Measurements from ENCODE around the gene NUP210. TPM values are rescaled to one million over a fixed set of nuclear protein-coding genes. Genes with fewer than 3 reads are reported as not detected.

NUP210 gene
- total RNA-seq, 1 donor, result under 0.01 TPM

GRCh38 chr3:13411186-13411860 is 8.8 kb downstream of the NUP210 start:
- no peak overlapping the region for H2AFZ ChIP-seq (ENCODE audit: low read length)
- H3K79me2 ChIP-seq (ENCODE audit: insufficient read depth, low read length), result no peaks in the 10 kb centered on the region
- no peak overlapping the region for H3K4me2 ChIP-seq (ENCODE audit: insufficient read depth, low read length)
- no peak for DNase-seq (ENCODE audit: insufficient read length, low spot score, missing footprints)
- no peak overlapping the region for H3K27ac ChIP-seq (ENCODE audit: low read depth, low read length)
- no peaks in the 10 kb centered on the region for H3K27me3 ChIP-seq (ENCODE audit: insufficient read depth, low read length)
- H3K9me3 ChIP-seq (ENCODE audit: low read depth, low read length), result peaks cover 6% of the 10 kb centered on the region
- TF ChIP-seq CTCF (IDR thresholded peaks at IDR 0.05; ENCODE audit: extremely low read depth, low read depth, low read length), result no peak
- no peaks in the 10 kb centered on the region for H3K36me3 ChIP-seq (ENCODE audit: insufficient read depth, low read length)
- no peak overlapping the region for H3K4me3 ChIP-seq (ENCODE audit: insufficient read depth, low read length)
- H4K20me1 ChIP-seq (ENCODE audit: insufficient read depth, low read length), result no peaks in the 10 kb centered on the region
- no peaks in the 10 kb centered on the region for H3K4me1 ChIP-seq (ENCODE audit: insufficient read depth, low read length)

GRCh38 chr3:13408890-13409289 is 11.2 kb downstream of the NUP210 start:
- Histone ChIP-seq H3K27me3 (ENCODE audit: insufficient read depth, low read length) (no peaks in the 10 kb centered on the region), H2AFZ (ENCODE audit: low read length) (no peak overlapping the region), H3K4me2 (ENCODE audit: insufficient read depth, low read length) (no peak overlapping the region), H4K20me1 (ENCODE audit: insufficient read depth, low read length) (no peaks in the 10 kb centered on the region), H3K4me3 (ENCODE audit: insufficient read depth, low read length) (no peak overlapping the region), H3K79me2 (ENCODE audit: insufficient read depth, low read length) (no peaks in the 10 kb centered on the region), H3K36me3 (ENCODE audit: insufficient read depth, low read length) (no peaks in the 10 kb centered on the region), H3K4me1 (ENCODE audit: insufficient read depth, low read length) (no peaks in the 10 kb centered on the region), H3K9me3 (ENCODE audit: low read depth, low read length) (peaks cover 6% of the 10 kb centered on the region), H3K27ac (ENCODE audit: low read depth, low read length) (no peak overlapping the region)
- no peak for DNase-seq (ENCODE audit: insufficient read length, low spot score, missing footprints)
- TF ChIP-seq CTCF (IDR thresholded peaks at IDR 0.05; ENCODE audit: extremely low read depth, low read depth, low read length), result no peak

GRCh38 chr3:13407926-13408325 is 12.2 kb downstream of the NUP210 start:
- H3K27ac ChIP-seq (ENCODE audit: low read depth, low read length), result no peak overlapping the region
- H3K79me2 ChIP-seq (ENCODE audit: insufficient read depth, low read length), result no peaks in the 10 kb centered on the region
- H3K4me1 ChIP-seq (ENCODE audit: insufficient read depth, low read length), result no peaks in the 10 kb centered on the region
- no peaks in the 10 kb centered on the region for H3K27me3 ChIP-seq (ENCODE audit: insufficient read depth, low read length)
- no peak for TF ChIP-seq CTCF (IDR thresholded peaks at IDR 0.05; ENCODE audit: extremely low read depth, low read depth, low read length)
- H3K4me2 ChIP-seq (ENCODE audit: insufficient read depth, low read length), result no peak overlapping the region
- H3K4me3 ChIP-seq (ENCODE audit: insufficient read depth, low read length), result no peak overlapping the region
- no peak for DNase-seq (ENCODE audit: insufficient read length, low spot score, missing footprints)
- no peak overlapping the region for H2AFZ ChIP-seq (ENCODE audit: low read length)
- H4K20me1 ChIP-seq (ENCODE audit: insufficient read depth, low read length), result no peaks in the 10 kb centered on the region
- H3K36me3 ChIP-seq (ENCODE audit: insufficient read depth, low read length), result no peaks in the 10 kb centered on the region
- peaks cover 6% of the 10 kb centered on the region for H3K9me3 ChIP-seq (ENCODE audit: low read depth, low read length)

GRCh38 chr3:13407475-13407874 is 12.6 kb downstream of the NUP210 start:
- Histone ChIP-seq H4K20me1 (ENCODE audit: insufficient read depth, low read length) (no peaks in the 10 kb centered on the region), H2AFZ (ENCODE audit: low read length) (no peak overlapping the region), H3K4me1 (ENCODE audit: insufficient read depth, low read length) (no peaks in the 10 kb centered on the region), H3K4me3 (ENCODE audit: insufficient read depth, low read length) (no peak overlapping the region), H3K9me3 (ENCODE audit: low read depth, low read length) (peaks cover 6% of the 10 kb centered on the region), H3K27me3 (ENCODE audit: insufficient read depth, low read length) (no peaks in the 10 kb centered on the region), H3K79me2 (ENCODE audit: insufficient read depth, low read length) (no peaks in the 10 kb centered on the region), H3K4me2 (ENCODE audit: insufficient read depth, low read length) (no peak overlapping the region), H3K27ac (ENCODE audit: low read depth, low read length) (no peak overlapping the region), H3K36me3 (ENCODE audit: insufficient read depth, low read length) (no peaks in the 10 kb centered on the region)
- no peak for DNase-seq (ENCODE audit: insufficient read length, low spot score, missing footprints)
- TF ChIP-seq CTCF (IDR thresholded peaks at IDR 0.05; ENCODE audit: extremely low read depth, low read depth, low read length), result no peak
